GM23338 (cell line): ENCODE measurements around the gene ISOC2. TPM values are rescaled to one million over a fixed set of nuclear protein-coding genes. Genes with fewer than 3 reads are reported as not detected.

ENCODE experiments used
- ATAC-seq: fragments of 200-7000 bp; cut with Tn5 transposase; 3 replicates; pipeline ENCODE4 v1.9.1; 2020
- DNase-seq: peaks from one replicate; pipeline ENCODE4 v3.0.0-alpha.2; 2015; ENCODE audit warnings: low spot score
- H2AFZ ChIP-seq: fragments of 200-600 bp; sonication (generic); 2 replicates; pipeline ENCODE4 v1.8.0; 2016; ENCODE audit warnings: antibody characterized with exemption, mild to moderate bottlenecking, moderate library complexity
- H3F3A ChIP-seq: fragments of 200-600 bp; sonication (generic); replicated peaks from 2 replicates; pipeline ENCODE4 v1.8.0; 2017; ENCODE audit warnings: antibody characterized with exemption, mixed run types, low read depth
- H3K27ac ChIP-seq: fragments of 200-600 bp; sonication (generic); 2 replicates; pipeline ENCODE4 v1.6.1; 2016; ENCODE audit warnings: low read depth
- H3K27me3 ChIP-seq: fragments of 200-600 bp; sonication (generic); 2 replicates; pipeline ENCODE4 v1.8.0; 2016; ENCODE audit warnings: mild to moderate bottlenecking, mixed run types, moderate library complexity; ENCODE audit not compliant: insufficient read depth
- H3K36me3 ChIP-seq: fragments of 200-600 bp; sonication (generic); 2 replicates; pipeline ENCODE4 v1.8.0; 2016; ENCODE audit warnings: mild to moderate bottlenecking; ENCODE audit not compliant: insufficient read depth
- H3K4me1 ChIP-seq: fragments of 200-600 bp; sonication (generic); 2 replicates; pipeline ENCODE4 v1.8.0; 2016; ENCODE audit warnings: mild to moderate bottlenecking, moderate library complexity; ENCODE audit not compliant: insufficient read depth
- H3K4me2 ChIP-seq: fragments of 200-600 bp; sonication (generic); 2 replicates; pipeline ENCODE4 v1.7.1; 2017; ENCODE audit warnings: mixed run types
- H3K4me3 ChIP-seq: fragments of 200-600 bp; sonication (generic); 2 replicates; pipeline ENCODE4 v1.6.1; 2016; ENCODE audit warnings: mixed run types
- H3K79me2 ChIP-seq: fragments of 200-600 bp; sonication (generic); replicated peaks from 2 replicates; pipeline ENCODE4 v1.8.0; 2017; ENCODE audit warnings: mild to moderate bottlenecking; ENCODE audit not compliant: insufficient read depth
- H3K9me2 ChIP-seq: fragments of 200-600 bp; sonication (generic); 2 replicates; pipeline ENCODE4 v1.8.0; 2017; ENCODE audit not compliant: insufficient read depth
- H4K20me1 ChIP-seq: fragments of 200-600 bp; sonication (generic); replicated peaks from 2 replicates; pipeline ENCODE4 v1.8.0; 2017; ENCODE audit warnings: mild to moderate bottlenecking; ENCODE audit not compliant: insufficient read depth
- H3K27ac Mint-ChIP-seq: 2 replicates; pipeline ENCODE4 v1.8.0; 2020; ENCODE audit warnings: inconsistent platforms, mild to moderate bottlenecking, moderate library complexity, mixed read lengths
- H3K27me3 Mint-ChIP-seq: 3 replicates; pipeline ENCODE4 v1.8.0; 2022; ENCODE audit warnings: low read depth, mild to moderate bottlenecking, moderate library complexity, mixed read lengths, inconsistent platforms; ENCODE audit not compliant: insufficient read depth, poor library complexity
- H3K36me3 Mint-ChIP-seq: 3 replicates; pipeline ENCODE4 v1.8.0; 2021; ENCODE audit warnings: low read depth, mild to moderate bottlenecking, inconsistent platforms, moderate library complexity, mixed read lengths
- H3K4me1 Mint-ChIP-seq: 3 replicates; pipeline ENCODE4 v1.8.0; 2020; ENCODE audit warnings: mild to moderate bottlenecking, inconsistent platforms, mixed read lengths
- H3K4me3 Mint-ChIP-seq: 3 replicates; pipeline ENCODE4 v1.8.0; 2021; ENCODE audit warnings: moderate library complexity, mild to moderate bottlenecking, inconsistent platforms, mixed read lengths
- H3K9me3 Mint-ChIP-seq: 3 replicates; pipeline ENCODE4 v1.8.0; 2020; ENCODE audit warnings: moderate library complexity, mild to moderate bottlenecking, inconsistent platforms, mixed read lengths
- CREB1 ChIP-seq: fragments of 250-450 bp; sonication (Bioruptor Pico); IDR thresholded peaks from 2 replicates; pipeline ENCODE4 v1.5.0; 2020; ENCODE audit warnings: low read depth, mild to moderate bottlenecking, moderate library complexity
- ETS1 ChIP-seq: IDR thresholded peaks from 2 replicates; pipeline ENCODE4 v1.6.1; 2016; ENCODE audit warnings: antibody characterized with exemption
- EZH2 ChIP-seq: fragments of 200-600 bp; sonication (generic); IDR thresholded peaks from one replicate; pipeline ENCODE4 v1.8.0; 2017; ENCODE audit warnings: antibody characterized with exemption, mild to moderate bottlenecking, low read depth; ENCODE audit not compliant: unreplicated experiment
- EZH2phosphoT487 ChIP-seq: fragments of 200-600 bp; sonication (generic); IDR thresholded peaks from one replicate; pipeline ENCODE4 v1.8.1; 2018; ENCODE audit warnings: antibody characterized with exemption; ENCODE audit not compliant: unreplicated experiment
- JUNB ChIP-seq: IDR thresholded peaks from one replicate; pipeline ENCODE4 v1.6.1; 2016; ENCODE audit warnings: antibody characterized with exemption; ENCODE audit not compliant: unreplicated experiment
- NANOG ChIP-seq: IDR thresholded peaks from 2 replicates; pipeline ENCODE4 v1.6.1; 2016; ENCODE audit warnings: antibody characterized with exemption, borderline replicate concordance
- POLR2AphosphoS5 ChIP-seq: IDR thresholded peaks from 2 replicates; pipeline ENCODE4 v1.6.1; 2016; ENCODE audit warnings: antibody characterized with exemption, low read depth
- REST ChIP-seq: IDR thresholded peaks from one replicate; pipeline ENCODE4 v1.6.1; 2018; ENCODE audit warnings: antibody characterized with exemption; ENCODE audit not compliant: unreplicated experiment
- STAT1 ChIP-seq: IDR thresholded peaks from one replicate; pipeline ENCODE4 v1.6.1; 2016; ENCODE audit warnings: antibody characterized with exemption; ENCODE audit not compliant: unreplicated experiment
- ZNF114 ChIP-seq: fragments of 250-450 bp; sonication (Bioruptor Pico); IDR thresholded peaks from 2 replicates; pipeline ENCODE4 v1.5.0; 2020; ENCODE audit warnings: mild to moderate bottlenecking, moderate library complexity
- ZNF331 ChIP-seq: fragments of 250-450 bp; sonication (Bioruptor Pico); IDR thresholded peaks from 2 replicates; pipeline ENCODE4 v1.5.0; 2020; ENCODE audit warnings: low read depth, mild to moderate bottlenecking, moderate library complexity
- polyA plus RNA-seq: library from polyadenylated mRNA; unstranded; fragments of >200 nt; fragmentation: Nextera tagmentation; extraction: Ambion mirVana; gene quantifications from 2 replicates; pipeline ENCODE4 v1.2.1, GENCODE V29; 2016
- total RNA-seq: library from RNA; depleted of rRNA; stranded (reverse); fragments of >200 nt; shearing (Covaris generic); gene quantifications from 2 replicates; pipeline ENCODE4 v1.2.3, GENCODE V29; 2014
- TF ChIP-seq, protein P1 (sequence below): fragments of 250-450 bp; sonication (Bioruptor Pico); IDR thresholded peaks from 2 replicates; pipeline ENCODE4 v1.5.0; 2020; ENCODE audit warnings: mild to moderate bottlenecking, moderate library complexity
- TF ChIP-seq, protein P2 (sequence below), 2 experiments: fragments of 200-600 bp in 1 of 2; sonication (generic) in 1 of 2; conservative IDR thresholded peaks; 2 replicates each; pipeline versions ENCODE4 v1.5.1 to v1.6.1; 2016 to 2017; ENCODE audit warnings: antibody characterized with exemption in 2 of 2, low read depth in 2 of 2, mild to moderate bottlenecking in 2 of 2, moderate library complexity in 1 of 2

ISOC2 gene
- total and polyA plus RNA-seq, 2 experiments from 2014 or later = 62.6 to 85.2 TPM

- no peaks in the 10 kb centered on the region for H3K36me3 ChIP-seq
- no peak overlapping the region for H3K4me3 ChIP-seq
- H3K4me3 Mint-ChIP-seq = no peak overlapping the region
- peaks cover 3% of the 10 kb centered on the region for H3K4me1 Mint-ChIP-seq
- no peak overlapping the region for H3K27ac Mint-ChIP-seq
- ATAC-seq (no peak), DNase-seq (no peak)
- H3K4me1 ChIP-seq = peaks cover 1% of the 10 kb centered on the region; the same call in 1 of the 2 replicates
- H3K4me2 ChIP-seq = no peak overlapping the region
- TF ChIP-seq ZNF114 (CRISPR knock-in tag) (no peak), JUNB (no peak), ETS1 (no peak), STAT1 (no peak), REST (no peak), EZH2phosphoT487 (no peak), CREB1 (CRISPR knock-in tag) (no peak), POLR2AphosphoS5 (no peak), EZH2 (no peak), ZNF331 (CRISPR knock-in tag) (no peak), NANOG (no peak)
- TF ChIP-seq, protein P1, sequence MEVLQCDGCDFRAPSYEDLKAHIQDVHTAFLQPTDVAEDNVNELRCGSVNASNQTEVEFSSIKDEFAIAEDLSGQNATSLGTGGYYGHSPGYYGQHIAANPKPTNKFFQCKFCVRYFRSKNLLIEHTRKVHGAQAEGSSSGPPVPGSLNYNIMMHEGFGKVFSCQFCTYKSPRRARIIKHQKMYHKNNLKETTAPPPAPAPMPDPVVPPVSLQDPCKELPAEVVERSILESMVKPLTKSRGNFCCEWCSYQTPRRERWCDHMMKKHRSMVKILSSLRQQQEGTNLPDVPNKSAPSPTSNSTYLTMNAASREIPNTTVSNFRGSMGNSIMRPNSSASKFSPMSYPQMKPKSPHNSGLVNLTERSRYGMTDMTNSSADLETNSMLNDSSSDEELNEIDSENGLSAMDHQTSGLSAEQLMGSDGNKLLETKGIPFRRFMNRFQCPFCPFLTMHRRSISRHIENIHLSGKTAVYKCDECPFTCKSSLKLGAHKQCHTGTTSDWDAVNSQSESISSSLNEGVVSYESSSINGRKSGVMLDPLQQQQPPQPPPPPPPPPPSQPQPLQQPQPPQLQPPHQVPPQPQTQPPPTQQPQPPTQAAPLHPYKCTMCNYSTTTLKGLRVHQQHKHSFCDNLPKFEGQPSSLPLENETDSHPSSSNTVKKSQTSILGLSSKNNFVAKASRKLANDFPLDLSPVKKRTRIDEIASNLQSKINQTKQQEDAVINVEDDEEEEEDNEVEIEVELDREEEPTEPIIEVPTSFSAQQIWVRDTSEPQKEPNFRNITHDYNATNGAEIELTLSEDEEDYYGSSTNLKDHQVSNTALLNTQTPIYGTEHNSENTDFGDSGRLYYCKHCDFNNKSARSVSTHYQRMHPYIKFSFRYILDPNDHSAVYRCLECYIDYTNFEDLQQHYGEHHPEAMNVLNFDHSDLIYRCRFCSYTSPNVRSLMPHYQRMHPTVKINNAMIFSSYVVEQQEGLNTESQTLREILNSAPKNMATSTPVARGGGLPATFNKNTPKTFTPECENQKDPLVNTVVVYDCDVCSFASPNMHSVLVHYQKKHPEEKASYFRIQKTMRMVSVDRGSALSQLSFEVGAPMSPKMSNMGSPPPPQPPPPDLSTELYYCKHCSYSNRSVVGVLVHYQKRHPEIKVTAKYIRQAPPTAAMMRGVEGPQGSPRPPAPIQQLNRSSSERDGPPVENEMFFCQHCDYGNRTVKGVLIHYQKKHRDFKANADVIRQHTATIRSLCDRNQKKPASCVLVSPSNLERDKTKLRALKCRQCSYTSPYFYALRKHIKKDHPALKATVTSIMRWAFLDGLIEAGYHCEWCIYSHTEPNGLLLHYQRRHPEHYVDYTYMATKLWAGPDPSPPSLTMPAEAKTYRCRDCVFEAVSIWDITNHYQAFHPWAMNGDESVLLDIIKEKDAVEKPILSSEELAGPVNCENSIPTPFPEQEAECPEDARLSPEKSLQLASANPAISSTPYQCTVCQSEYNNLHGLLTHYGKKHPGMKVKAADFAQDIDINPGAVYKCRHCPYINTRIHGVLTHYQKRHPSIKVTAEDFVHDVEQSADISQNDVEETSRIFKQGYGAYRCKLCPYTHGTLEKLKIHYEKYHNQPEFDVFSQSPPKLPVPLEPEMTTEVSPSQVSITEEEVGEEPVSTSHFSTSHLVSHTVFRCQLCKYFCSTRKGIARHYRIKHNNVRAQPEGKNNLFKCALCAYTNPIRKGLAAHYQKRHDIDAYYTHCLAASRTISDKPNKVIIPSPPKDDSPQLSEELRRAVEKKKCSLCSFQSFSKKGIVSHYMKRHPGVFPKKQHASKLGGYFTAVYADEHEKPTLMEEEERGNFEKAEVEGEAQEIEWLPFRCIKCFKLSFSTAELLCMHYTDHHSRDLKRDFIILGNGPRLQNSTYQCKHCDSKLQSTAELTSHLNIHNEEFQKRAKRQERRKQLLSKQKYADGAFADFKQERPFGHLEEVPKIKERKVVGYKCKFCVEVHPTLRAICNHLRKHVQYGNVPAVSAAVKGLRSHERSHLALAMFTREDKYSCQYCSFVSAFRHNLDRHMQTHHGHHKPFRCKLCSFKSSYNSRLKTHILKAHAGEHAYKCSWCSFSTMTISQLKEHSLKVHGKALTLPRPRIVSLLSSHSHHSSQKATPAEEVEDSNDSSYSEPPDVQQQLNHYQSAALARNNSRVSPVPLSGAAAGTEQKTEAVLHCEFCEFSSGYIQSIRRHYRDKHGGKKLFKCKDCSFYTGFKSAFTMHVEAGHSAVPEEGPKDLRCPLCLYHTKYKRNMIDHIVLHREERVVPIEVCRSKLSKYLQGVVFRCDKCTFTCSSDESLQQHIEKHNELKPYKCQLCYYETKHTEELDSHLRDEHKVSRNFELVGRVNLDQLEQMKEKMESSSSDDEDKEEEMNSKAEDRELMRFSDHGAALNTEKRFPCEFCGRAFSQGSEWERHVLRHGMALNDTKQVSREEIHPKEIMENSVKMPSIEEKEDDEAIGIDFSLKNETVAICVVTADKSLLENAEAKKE = no peak
- TF ChIP-seq, protein P2, sequence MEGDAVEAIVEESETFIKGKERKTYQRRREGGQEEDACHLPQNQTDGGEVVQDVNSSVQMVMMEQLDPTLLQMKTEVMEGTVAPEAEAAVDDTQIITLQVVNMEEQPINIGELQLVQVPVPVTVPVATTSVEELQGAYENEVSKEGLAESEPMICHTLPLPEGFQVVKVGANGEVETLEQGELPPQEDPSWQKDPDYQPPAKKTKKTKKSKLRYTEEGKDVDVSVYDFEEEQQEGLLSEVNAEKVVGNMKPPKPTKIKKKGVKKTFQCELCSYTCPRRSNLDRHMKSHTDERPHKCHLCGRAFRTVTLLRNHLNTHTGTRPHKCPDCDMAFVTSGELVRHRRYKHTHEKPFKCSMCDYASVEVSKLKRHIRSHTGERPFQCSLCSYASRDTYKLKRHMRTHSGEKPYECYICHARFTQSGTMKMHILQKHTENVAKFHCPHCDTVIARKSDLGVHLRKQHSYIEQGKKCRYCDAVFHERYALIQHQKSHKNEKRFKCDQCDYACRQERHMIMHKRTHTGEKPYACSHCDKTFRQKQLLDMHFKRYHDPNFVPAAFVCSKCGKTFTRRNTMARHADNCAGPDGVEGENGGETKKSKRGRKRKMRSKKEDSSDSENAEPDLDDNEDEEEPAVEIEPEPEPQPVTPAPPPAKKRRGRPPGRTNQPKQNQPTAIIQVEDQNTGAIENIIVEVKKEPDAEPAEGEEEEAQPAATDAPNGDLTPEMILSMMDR (conservative IDR thresholded peaks at IDR 0.05; ENCODE audit: low read depth in 2 of 2) = no peak
- peaks cover 35% of the 10 kb centered on the region for H3K27me3 ChIP-seq
- no peaks in the 10 kb centered on the region for H3K36me3 Mint-ChIP-seq
- peaks cover 29% of the 10 kb centered on the region for H3K27me3 Mint-ChIP-seq
- no peaks in the 10 kb centered on the region for H3K79me2 ChIP-seq
- no peak overlapping the region for H3K27ac ChIP-seq
- H2AFZ ChIP-seq = no peak overlapping the region
- no peaks in the 10 kb centered on the region for H4K20me1 ChIP-seq
- peaks cover 10% of the 10 kb centered on the region for H3K9me3 Mint-ChIP-seq
- no peaks in the 10 kb centered on the region; the same call in 1 of the 2 replicates for H3F3A ChIP-seq
- no peaks in the 10 kb centered on the region for H3K9me2 ChIP-seq
These were observed 26.4 kb downstream of the ISOC2 start for GRCh38 chr19:55435020-55435419.
